ENCODE results near the gene COMMD1. TPM values are rescaled to one million over a fixed set of nuclear protein-coding genes. Genes with fewer than 3 reads are reported as not detected.

COMMD1 gene
- total and polyA plus RNA-seq, 2 donors (not counting 3 experiments of a cell fraction or from before 2014, with no cell fraction given) = 39.5 to 57.1 TPM

GRCh38 chr2:62007555-62007954, 102.1 kb downstream of the COMMD1 start:
- Histone ChIP-seq H3K36me3 (ENCODE audit: control insufficient read depth in 2 of 2, extremely low read depth in 1 of 2, insufficient read depth in 2 of 2, low read length in 2 of 2) (no peaks in the 10 kb centered on the region), H4K20me1 (replicated peaks; ENCODE audit: control insufficient read depth, extremely low read depth, insufficient read depth, low read length) (no peaks in the 10 kb centered on the region), H2AFZ (ENCODE audit: low read depth, low read length) (no peak overlapping the region), H3K9me3 (replicated peaks; ENCODE audit: control insufficient read depth, insufficient read depth, low read length) (no peaks in the 10 kb centered on the region), H3K79me2 (ENCODE audit: control insufficient read depth, insufficient read depth, low read length) (no peaks in the 10 kb centered on the region), H3K27me3 (ENCODE audit: control insufficient read depth in 2 of 2, insufficient read depth in 2 of 2, low read length in 2 of 2) (no peaks in the 10 kb centered on the region), H3K4me1 (ENCODE audit: control insufficient read depth, extremely low read depth, insufficient read depth, low read length) (no peaks in the 10 kb centered on the region), H3K27ac (ENCODE audit: insufficient read depth, low read depth, low read length) (no peak overlapping the region), H3K4me3 (replicated peaks in 1 of 3; ENCODE audit: insufficient read depth in 1 of 3, low read depth in 1 of 3, low read length in 3 of 3) (no peak overlapping the region), H3K4me2 (ENCODE audit: insufficient read depth, low read length) (no peak overlapping the region), H3K9ac (replicated peaks; ENCODE audit: extremely low read depth, insufficient read depth, low read length) (no peak overlapping the region), H3K9me1 (replicated peaks; ENCODE audit: control insufficient read depth, extremely low read depth, insufficient read depth, low read length) (no peaks in the 10 kb centered on the region)
- ChIA-PET POLR2A (no interaction called here), CTCF (interaction anchor here (1.2 kb wide), 3 partner anchors 90 to 405 kb away, joined by 3 read pairs; no protein-coding TSS in a partner anchor)
- FAIRE-seq = no peak
- no TSS peak for BruUV-seq (replicated peaks)
- intact Hi-C loops (cut with micrococcal nuclease) (no loop called here), dilution Hi-C loops (cut with MboI; ENCODE audit: extremely low pct_ligation_motif_present, low sequenced_read_pairs) (no loop called here)
- DNase-seq (ENCODE audit: low read depth, low spot score) = no peak
- TF ChIP-seq MAX (IDR thresholded peaks at IDR 0.05; ENCODE audit: insufficient read depth, insufficient read length) (no peak), JUN (IDR thresholded peaks at IDR 0.05; ENCODE audit: borderline replicate concordance, insufficient read depth, insufficient read length, low read depth) (no peak), POLR2A (IDR thresholded peaks at IDR 0.05; ENCODE audit: low read depth, low read length) (no peak), POLR2AphosphoS5 (IDR thresholded peaks at IDR 0.05; ENCODE audit: insufficient read depth, low read depth, low read length) (no peak), MYC (IDR thresholded peaks at IDR 0.05; ENCODE audit: low read depth, low read length) (no peak), EZH2 (IDR thresholded peaks at IDR 0.05; ENCODE audit: borderline replicate concordance, low read depth, low read length, severe bottlenecking) (no peak), CTCF (IDR thresholded peaks at IDR 0.05; ENCODE audit: extremely low read depth in 1 of 2, insufficient read depth in 1 of 2, low read depth in 1 of 2, low read length in 2 of 2) (no peak)
